Liver (tissue), 9 donors: ENCODE data around the gene NOL4L. TPM values are rescaled to one million over a fixed set of nuclear protein-coding genes. Genes with fewer than 3 reads are reported as not detected.
A peak's percentile ranks its signal among the peaks of the same experiment; 100 is the strongest.

Experiments
- DNase-seq: peaks from one replicate; pipeline ENCODE4 v3.0.0-alpha.2; 2017; ENCODE audit warnings: low spot score
- H3K27ac ChIP-seq, 2 donors: one replicate each; pipeline ENCODE4 v1.7.0; 2013; ENCODE audit warnings: inconsistent platforms in 2 of 2, low read length in 2 of 2, control low read depth in 1 of 2, low read depth in 1 of 2, mild to moderate bottlenecking in 1 of 2
- H3K27me3 ChIP-seq, 4 donors: one replicate each; pipeline versions ENCODE4 v1.6.1 to v1.7.0; 2013; ENCODE audit warnings: low read length in 3 of 4, inconsistent platforms in 1 of 4, mild to moderate bottlenecking in 1 of 4, moderate library complexity in 1 of 4; ENCODE audit not compliant: control insufficient read depth in 4 of 4, insufficient read depth in 4 of 4
- H3K36me3 ChIP-seq, 4 donors: one replicate each; pipeline versions ENCODE4 v1.6.1 to v1.7.0; 2013; ENCODE audit warnings: low read length in 3 of 4, mild to moderate bottlenecking in 3 of 4, low read depth in 1 of 4, moderate library complexity in 1 of 4; ENCODE audit not compliant: control insufficient read depth in 4 of 4, insufficient read depth in 3 of 4
- H3K4me1 ChIP-seq, 4 donors: one replicate each; pipeline versions ENCODE4 v1.6.1 to v1.7.0; 2013; ENCODE audit warnings: low read length in 3 of 4, mild to moderate bottlenecking in 3 of 4, moderate library complexity in 1 of 4; ENCODE audit not compliant: control insufficient read depth in 4 of 4, insufficient read depth in 4 of 4
- H3K4me3 ChIP-seq, 3 donors: one replicate each; pipeline versions ENCODE4 v1.6.1 to v1.7.0; 2013; ENCODE audit warnings: low read length in 3 of 3, control low read depth in 1 of 3, low read depth in 1 of 3, mild to moderate bottlenecking in 1 of 3
- H3K9ac ChIP-seq, 2 donors: one replicate each; pipeline ENCODE4 v1.7.0; 2013; ENCODE audit warnings: low read length in 2 of 2, mild to moderate bottlenecking in 2 of 2, moderate library complexity in 2 of 2, control low read depth in 1 of 2, low read depth in 1 of 2
- H3K9me3 ChIP-seq, 4 donors: one replicate each; pipeline versions ENCODE4 v1.6.1 to v1.7.0; 2013; ENCODE audit warnings: low read length in 3 of 4; ENCODE audit not compliant: control insufficient read depth in 4 of 4
- CTCF ChIP-seq: fragments of 150-350 bp; IDR thresholded peaks from 2 replicates; pipeline ENCODE4 v1.5.1; 2017; ENCODE audit warnings: improper control_type of control experiment, low read depth, low read length; ENCODE audit not compliant: missing input control
- EGR1 ChIP-seq, 2 donors: IDR thresholded peaks; 2 replicates each; pipeline ENCODE4 v1.6.1; 2016 to 2018; ENCODE audit warnings: antibody characterized with exemption in 2 of 2, low read depth in 2 of 2
- FOXA1 ChIP-seq: IDR thresholded peaks from 2 replicates; pipeline ENCODE4 v1.6.1; 2016; ENCODE audit warnings: antibody characterized with exemption
- FOXA2 ChIP-seq: IDR thresholded peaks from 2 replicates; pipeline ENCODE4 v1.6.1; 2016; ENCODE audit warnings: antibody characterized with exemption
- HNF4A ChIP-seq, 2 donors: conservative IDR thresholded peaks; 2 replicates each; pipeline ENCODE4 v1.6.1; 2016; ENCODE audit warnings: antibody characterized with exemption in 2 of 2, mild to moderate bottlenecking in 2 of 2
- HNF4G ChIP-seq: IDR thresholded peaks from 2 replicates; pipeline ENCODE4 v1.6.1; 2016; ENCODE audit warnings: antibody characterized with exemption
- JUND ChIP-seq, 2 donors: IDR thresholded peaks; 2 replicates each; pipeline ENCODE4 v1.6.1; 2016; ENCODE audit warnings: antibody characterized with exemption in 2 of 2
- NR2F2 ChIP-seq: IDR thresholded peaks from 2 replicates; pipeline ENCODE4 v1.6.1; 2016; ENCODE audit warnings: antibody characterized with exemption
- RAD21 ChIP-seq, 2 donors: IDR thresholded peaks; 2 replicates each; pipeline ENCODE4 v1.6.1; 2016; ENCODE audit warnings: antibody characterized with exemption in 2 of 2, mild to moderate bottlenecking in 2 of 2
- TAF1 ChIP-seq: conservative IDR thresholded peaks from 2 replicates; pipeline ENCODE4 v1.6.1; 2016; ENCODE audit warnings: antibody characterized with exemption, mild to moderate bottlenecking
- ZBTB33 ChIP-seq: IDR thresholded peaks from 2 replicates; pipeline ENCODE4 v1.6.1; 2016; ENCODE audit warnings: antibody characterized with exemption
- WGBS: extraction: QIAGEN DNeasy Blood & Tissue Kit; methylation state at CpG from one replicate; pipeline ENCODE4 v1.1.7; 2013; 5-methylcytosine and 5-hydroxymethylcytosine counted together
- polyA plus RNA-seq, 2 donors: library from polyadenylated mRNA; stranded (reverse) in 1 of 2; unstranded in 1 of 2; fragments of 200-250 nt in 1 of 2; fragments of >200 nt in 1 of 2; fragmentation: Nextera tagmentation in 1 of 2; extraction: Ambion mirVana in 1 of 2; gene quantifications; one replicate each; pipeline versions ENCODE4 v1.2.1 to v1.2.3, GENCODE V29; 2013 to 2015
- total RNA-seq, 2 donors: library from RNA; depleted of rRNA; stranded (reverse); fragments of >200 nt; gene quantifications; one replicate each; pipeline ENCODE4 v1.2.3, GENCODE V29; 2014
- donor health status: healthy.
- donor health status: healthy.
- donor health status: healthy.
- donor health status: healthy.
- donor health status: healthy.

NOL4L gene
- total and polyA plus RNA-seq, 4 donors = 2.2 to 6.8 (median 4.3) TPM

- Histone ChIP-seq H3K4me3 (no peak overlapping the region), H3K27me3 (no peaks in the 10 kb centered on the region), H3K36me3 (no peaks in the 10 kb centered on the region), H3K4me1 (peaks cover 24 to 40% (median 39%) of the 10 kb centered on the region in 4 donors), H3K9me3 (no peaks in the 10 kb centered on the region), H3K27ac (peak overlapping the region in 1 of 2 donors; percentile 24), H3K9ac (no peak overlapping the region)
- 86% methylated on average over 7 of the region's 7 CpGs for WGBS
- TF ChIP-seq CTCF (no peak), EGR1 (IDR thresholded peaks at IDR 0.05; ENCODE audit: low read depth in 2 of 2) (no peak), HNF4G (no peak)
- DNase-seq = no peak
These were observed 116.3 kb downstream of the NOL4L start for GRCh38 chr20:32468860-32469259.

- no peaks in the 10 kb centered on the region for H3K9me3 ChIP-seq
- no peak overlapping the region for H3K9ac ChIP-seq
- H3K4me1 ChIP-seq = peaks cover 24 to 40% (median 39%) of the 10 kb centered on the region in 4 donors
- TF ChIP-seq EGR1 (IDR thresholded peaks at IDR 0.05; ENCODE audit: low read depth in 2 of 2) = no peak
- no peak for TF ChIP-seq ZBTB33
- TF ChIP-seq FOXA2 = no peak
- TF ChIP-seq FOXA1 = no peak
- TF ChIP-seq NR2F2 = no peak
- no peak for TF ChIP-seq HNF4G
- no peak for TF ChIP-seq RAD21 (IDR thresholded peaks at IDR 0.05)
- no peak for TF ChIP-seq TAF1
- no peak for TF ChIP-seq JUND (IDR thresholded peaks at IDR 0.05)
- no peak for DNase-seq
- H3K27me3 ChIP-seq = no peaks in the 10 kb centered on the region
- peak overlapping the region in 1 of 2 donors; percentile 3 for H3K27ac ChIP-seq
- no peaks in the 10 kb centered on the region for H3K36me3 ChIP-seq
- WGBS = 93% methylated on average over 6 of the region's 6 CpGs
- H3K4me3 ChIP-seq = no peak overlapping the region
These were observed 116.9 kb downstream of the NOL4L start for GRCh38 chr20:32468313-32468640.

GRCh38 chr20:32467506-32468312, 117.4 kb downstream of the NOL4L start:
- H3K36me3 ChIP-seq = no peaks in the 10 kb centered on the region
- H3K27ac ChIP-seq = peak overlapping the region; percentile 3 to 6
- no peaks in the 10 kb centered on the region for H3K9me3 ChIP-seq
- no peak overlapping the region for H3K4me3 ChIP-seq
- no peak for DNase-seq
- H3K9ac ChIP-seq = no peak overlapping the region
- no peak for TF ChIP-seq FOXA1
- TF ChIP-seq JUND (IDR thresholded peaks at IDR 0.05) = no peak
- no peak for TF ChIP-seq HNF4A (conservative IDR thresholded peaks at IDR 0.05)
- H3K4me1 ChIP-seq = peaks cover 21 to 38% (median 35%) of the 10 kb centered on the region in 4 donors
- no peaks in the 10 kb centered on the region for H3K27me3 ChIP-seq
- 87% methylated on average over 12 of the region's 12 CpGs for WGBS
